K562 (cell line): ENCODE measurements around the gene SAT2. TPM values are rescaled to one million over a fixed set of nuclear protein-coding genes. Genes with fewer than 3 reads are reported as not detected.

Experiments used
- ARID2 ChIP-seq: fragments of 450-650 bp; IDR thresholded peaks from 2 replicates; pipeline ENCODE4 v1.6.1; 2017; ENCODE audit warnings: antibody characterized with exemption, mild to moderate bottlenecking
- BHLHE40 ChIP-seq: IDR thresholded peaks from 2 replicates; pipeline ENCODE4 v1.6.1; 2011; ENCODE audit warnings: low read length, improper control_type of control experiment
- CBX5 ChIP-seq: IDR thresholded peaks from 2 replicates; pipeline ENCODE4 v1.6.1; 2014; ENCODE audit warnings: low read depth, borderline replicate concordance
- CHD4 ChIP-seq: fragments of 200-600 bp; sonication (generic); IDR thresholded peaks from 3 replicates; pipeline ENCODE4 v1.6.1; 2012; ENCODE audit warnings: low read depth, mild to moderate bottlenecking, mixed read lengths, low read length, inconsistent platforms; ENCODE audit not compliant: insufficient read depth, insufficient replicate concordance, poor library complexity, severe bottlenecking
- FOXK2 ChIP-seq, 2 experiments: fragments of 450-650 bp; IDR thresholded peaks in 1 of 2; conservative IDR thresholded peaks in 1 of 2; 2 replicates each; pipeline ENCODE4 v1.6.1; 2016; ENCODE audit warnings: low read depth in 2 of 2, mild to moderate bottlenecking in 1 of 2
- GTF2E2 ChIP-seq: fragments of 200-800 bp; sonication (Bioruptor generic); IDR thresholded peaks from 2 replicates; pipeline ENCODE4 v1.6.1; 2016; ENCODE audit warnings: missing genetic modification characterization, missing compliant biosample characterization
- HDGF ChIP-seq: fragments of 450-650 bp; IDR thresholded peaks from 2 replicates; pipeline ENCODE4 v1.6.1; 2016
- JUN ChIP-seq, 2 experiments: sonication (generic) in 1 of 2; formaldehyde crosslinking in 1 of 2; IDR thresholded peaks; 2 replicates each; pipeline versions ENCODE4 v1.6.1 to v1.8.0; 2012 to 2022; ENCODE audit warnings: borderline replicate concordance in 2 of 2, mild to moderate bottlenecking in 2 of 2, improper control_type of control experiment in 1 of 2, low read depth in 1 of 2, low read length in 1 of 2, missing genetic modification reagents in 1 of 2
- SIN3B ChIP-seq: fragments of 450-650 bp; IDR thresholded peaks from 2 replicates; pipeline ENCODE4 v1.6.1; 2017; ENCODE audit warnings: low read depth, mild to moderate bottlenecking, moderate library complexity
- ZC3H11A ChIP-seq: IDR thresholded peaks from 2 replicates; pipeline ENCODE4 v1.6.1; 2012; ENCODE audit warnings: low read depth, low read length, improper control_type of control experiment
- ZNF347 ChIP-seq: fragments of 450-650 bp; formaldehyde crosslinking; IDR thresholded peaks from 2 replicates; pipeline ENCODE4 v1.4.0; 2020; ENCODE audit warnings: low read depth, mild to moderate bottlenecking, moderate library complexity
- polyA plus RNA-seq, 8 experiments: library from polyadenylated mRNA; depleted of rRNA in 4 of 8; stranded (reverse) in 5 of 8; unstranded in 3 of 8; fragments of >200 nt; fragmentation: Nextera tagmentation in 2 of 8; fragmentation: Illumina TruSeq in 1 of 8; extraction: Ambion mirVana in 2 of 8; extraction: Trizol in 1 of 8; gene quantifications; 2 replicates each; pipeline versions ENCODE4 v1.2.1 to v1.2.3, GENCODE V29; 2011 to 2014; ENCODE audit warnings: inconsistent platforms in 1 of 8, missing spikeins in 1 of 8
- total RNA-seq, 7 experiments: library from RNA; depleted of rRNA in 6 of 7; stranded (reverse); fragments of >200 nt in 6 of 7; fragmentation: Illumina TruSeq in 2 of 7; extraction: Trizol in 2 of 7; gene quantifications; 2 replicates each; pipeline versions ENCODE4 v1.2.1 to v1.2.3, GENCODE V29; 2011 to 2021; ENCODE audit warnings: low replicate concordance in 1 of 7
- TF ChIP-seq, protein P1 (sequence below), 2 experiments: fragments of 250-450 bp in 1 of 2; fragments of 450-650 bp in 1 of 2; sonication (Bioruptor Pico) in 1 of 2; IDR thresholded peaks; 2 replicates each; pipeline versions ENCODE4 v1.6.1 to v1.8.0; 2016 to 2021; ENCODE audit warnings: mild to moderate bottlenecking in 2 of 2, moderate library complexity in 2 of 2, missing compliant biosample characterization in 1 of 2, missing genetic modification characterization in 1 of 2
- TF ChIP-seq, protein P2 (sequence below), 2 experiments: fragments of 450-650 bp; IDR thresholded peaks; 2 replicates each; pipeline ENCODE4 v1.6.1; 2016; ENCODE audit warnings: mild to moderate bottlenecking in 2 of 2, borderline replicate concordance in 1 of 2, low read depth in 1 of 2, moderate library complexity in 1 of 2

Gene SAT2
- total and polyA plus RNA-seq, 9 of the 15 experiments (the other 6 are each of a cell fraction or from before 2014, with no cell fraction given), result 2.0 to 8.0 (median 5.3) TPM

DNA sequence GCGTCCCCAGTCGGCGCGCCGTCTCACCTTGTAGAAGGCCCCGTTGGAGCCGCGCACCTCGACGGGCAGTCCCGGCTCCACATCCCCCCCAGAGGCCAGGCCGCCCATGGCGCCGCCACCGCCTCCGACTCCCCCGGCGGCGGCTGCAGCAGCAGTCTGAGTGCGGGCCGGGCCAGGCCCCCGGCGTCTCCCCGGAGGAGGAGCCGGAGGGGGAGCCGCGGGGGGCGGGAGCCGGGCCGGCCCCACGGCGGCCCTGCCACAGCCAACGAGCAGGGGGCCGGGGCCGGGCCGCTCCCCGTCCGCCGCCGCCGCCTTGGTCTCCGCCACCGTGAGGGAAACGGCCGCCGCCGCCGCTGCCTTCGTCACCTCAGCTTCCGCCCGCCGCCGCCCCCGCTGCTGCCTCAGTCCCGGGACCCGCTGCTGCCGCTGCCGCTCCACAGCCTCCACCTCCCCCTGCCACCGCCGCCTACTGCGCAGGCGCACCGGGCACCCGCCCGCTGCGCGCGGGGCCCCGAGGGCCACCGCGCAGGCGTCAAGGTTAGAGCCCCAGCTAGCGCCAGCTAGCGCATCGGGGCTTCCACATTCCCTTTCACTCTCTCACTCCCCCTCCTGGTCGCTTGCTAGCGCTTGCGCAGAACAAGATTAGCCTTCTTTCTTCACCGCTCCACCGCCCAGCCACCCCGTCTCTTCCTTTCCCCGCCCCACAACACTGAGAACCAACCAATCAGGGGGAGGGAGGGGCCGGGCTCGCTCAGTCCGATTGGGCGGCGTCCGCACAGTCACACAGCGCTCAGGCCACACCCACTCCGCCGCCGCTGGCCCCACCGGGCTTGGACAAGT is 13.0 kb downstream of the SAT2 start, which contains the start of gene FXR2 (continued):
- TF ChIP-seq HDGF (peak; percentile 56; the same call in 1 of the 2 replicates), ZC3H11A (no peak), ARID2 (no peak), CHD4 (no peak), FOXK2 (conservative IDR thresholded peaks at IDR 0.05 in 1 of 2, IDR thresholded peaks at IDR 0.05 in 1 of 2; ENCODE audit: low read depth in 2 of 2) (peak; percentile 49 to 52; a peak in 2 of 4 replicates), BHLHE40 (no peak), JUN (IDR thresholded peaks at IDR 0.05; ENCODE audit: borderline replicate concordance, low read depth, low read length) (0 out of 2 replicates have a peak, but pooled peaks have one; percentile 3), JUN (CRISPR knock-in tag; IDR thresholded peaks at IDR 0.05; ENCODE audit: borderline replicate concordance) (no peak), SIN3B (peak; percentile 43), CBX5 (no peak), GTF2E2 (no peak), ZNF347 (no peak)
- TF ChIP-seq, protein P1, sequence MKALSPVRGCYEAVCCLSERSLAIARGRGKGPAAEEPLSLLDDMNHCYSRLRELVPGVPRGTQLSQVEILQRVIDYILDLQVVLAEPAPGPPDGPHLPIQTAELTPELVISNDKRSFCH (CRISPR knock-in tag; IDR thresholded peaks at IDR 0.05), result no peak
- TF ChIP-seq, protein P1 (tag; IDR thresholded peaks at IDR 0.05), result no peak
- TF ChIP-seq, protein P2, sequence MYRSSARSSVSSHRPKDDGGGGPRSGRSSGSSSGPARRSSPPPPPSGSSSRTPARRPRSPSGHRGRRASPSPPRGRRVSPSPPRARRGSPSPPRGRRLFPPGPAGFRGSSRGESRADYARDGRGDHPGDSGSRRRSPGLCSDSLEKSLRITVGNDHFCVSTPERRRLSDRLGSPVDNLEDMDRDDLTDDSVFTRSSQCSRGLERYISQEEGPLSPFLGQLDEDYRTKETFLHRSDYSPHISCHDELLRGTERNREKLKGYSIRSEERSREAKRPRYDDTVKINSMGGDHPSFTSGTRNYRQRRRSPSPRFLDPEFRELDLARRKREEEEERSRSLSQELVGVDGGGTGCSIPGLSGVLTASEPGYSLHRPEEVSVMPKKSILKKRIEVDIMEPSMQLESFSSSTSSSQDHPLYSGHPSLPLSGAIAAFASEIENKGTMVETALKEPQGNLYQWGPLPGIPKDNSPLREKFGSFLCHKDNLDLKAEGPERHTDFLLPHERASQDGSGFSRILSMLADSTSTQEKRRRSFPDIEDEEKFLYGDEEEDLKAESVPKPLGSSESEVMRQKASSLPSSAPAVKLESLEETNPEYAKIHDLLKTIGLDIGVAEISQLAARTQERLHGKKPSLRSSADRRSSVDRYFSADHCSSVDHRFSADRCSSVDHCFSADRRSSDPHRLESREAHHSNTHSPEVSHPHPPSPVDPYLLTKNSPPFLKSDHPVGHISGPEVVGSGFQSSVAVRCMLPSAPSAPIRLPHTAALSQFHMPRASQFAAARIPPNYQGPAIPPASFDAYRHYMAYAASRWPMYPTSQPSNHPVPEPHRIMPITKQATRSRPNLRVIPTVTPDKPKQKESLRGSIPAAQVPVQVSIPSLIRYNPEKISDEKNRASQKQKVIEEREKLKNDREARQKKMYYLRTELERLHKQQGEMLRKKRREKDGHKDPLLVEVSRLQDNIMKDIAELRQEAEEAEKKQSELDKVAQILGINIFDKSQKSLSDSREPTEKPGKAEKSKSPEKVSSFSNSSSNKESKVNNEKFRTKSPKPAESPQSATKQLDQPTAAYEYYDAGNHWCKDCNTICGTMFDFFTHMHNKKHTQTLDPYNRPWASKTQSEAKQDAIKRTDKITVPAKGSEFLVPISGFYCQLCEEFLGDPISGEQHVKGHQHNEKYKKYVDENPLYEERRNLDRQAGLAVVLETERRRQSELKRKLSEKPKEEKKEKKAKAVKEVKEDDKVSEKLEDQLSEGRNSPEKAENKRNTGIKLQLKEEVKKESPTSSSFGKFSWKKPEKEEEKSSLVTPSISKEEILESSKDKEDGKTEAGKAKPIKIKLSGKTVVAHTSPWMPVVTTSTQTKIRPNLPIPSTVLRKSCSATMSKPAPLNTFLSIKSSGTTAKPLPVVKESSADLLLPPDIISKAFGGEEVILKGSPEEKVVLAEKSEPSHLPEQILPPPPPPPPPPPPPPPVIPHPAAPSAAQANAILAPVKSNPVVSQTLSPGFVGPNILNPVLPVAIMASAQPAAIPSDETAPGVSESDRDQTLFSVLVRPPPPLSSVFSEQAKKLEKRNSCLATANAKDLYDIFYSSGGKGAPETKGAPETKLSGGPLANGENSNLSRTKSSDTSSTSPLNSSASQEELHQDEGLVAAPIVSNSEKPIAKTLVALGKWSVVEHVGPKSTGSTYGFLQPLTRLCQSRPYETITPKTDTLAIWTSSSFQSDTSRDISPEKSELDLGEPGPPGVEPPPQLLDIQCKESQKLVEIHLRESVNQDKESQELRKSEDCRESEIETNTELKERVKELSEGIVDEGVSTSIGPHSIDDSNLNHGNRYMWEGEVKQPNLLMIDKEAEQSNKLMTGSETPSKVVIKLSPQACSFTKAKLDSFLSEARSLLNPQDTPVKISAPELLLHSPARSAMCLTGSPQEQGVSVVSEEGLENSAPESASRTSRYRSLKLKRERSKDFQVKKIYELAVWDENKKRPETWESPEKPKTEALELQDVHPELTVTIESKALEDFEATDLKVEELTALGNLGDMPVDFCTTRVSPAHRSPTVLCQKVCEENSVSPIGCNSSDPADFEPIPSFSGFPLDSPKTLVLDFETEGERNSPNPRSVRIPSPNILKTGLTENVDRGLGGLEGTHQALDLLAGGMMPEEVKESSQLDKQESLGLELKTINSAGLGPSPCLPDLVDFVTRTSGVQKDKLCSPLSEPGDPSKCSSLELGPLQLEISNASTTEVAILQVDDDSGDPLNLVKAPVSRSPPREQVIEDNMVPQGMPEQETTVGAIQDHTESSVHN (IDR thresholded peaks at IDR 0.05; ENCODE audit: borderline replicate concordance in 1 of 2, low read depth in 1 of 2), result no peak
